HepG2 (cell line): ENCODE results near the gene EEF2.

ENCODE experiments used
- NCOA5 ChIP-seq: sonication (generic); formaldehyde crosslinking; IDR thresholded peaks from 2 replicates; pipeline ENCODE4 v1.4.0; 2020; ENCODE audit warnings: missing genetic modification reagents
- POLR2A ChIP-seq, 2 experiments: IDR thresholded peaks; 2 replicates each; pipeline ENCODE4 v1.6.1; 2011; ENCODE audit warnings: low read depth in 2 of 2, low read length in 2 of 2, mild to moderate bottlenecking in 1 of 2, moderate library complexity in 1 of 2; ENCODE audit not compliant: insufficient read depth in 1 of 2
- ZNF773 ChIP-seq: sonication (generic); formaldehyde crosslinking; IDR thresholded peaks from 2 replicates; pipeline ENCODE4 v1.4.0; 2020; ENCODE audit warnings: missing genetic modification reagents, borderline replicate concordance
- TF ChIP-seq, protein P1 (sequence below): IDR thresholded peaks from 2 replicates; pipeline ENCODE4 v1.6.1; 2016; ENCODE audit warnings: low read depth, control low read depth

DNA sequence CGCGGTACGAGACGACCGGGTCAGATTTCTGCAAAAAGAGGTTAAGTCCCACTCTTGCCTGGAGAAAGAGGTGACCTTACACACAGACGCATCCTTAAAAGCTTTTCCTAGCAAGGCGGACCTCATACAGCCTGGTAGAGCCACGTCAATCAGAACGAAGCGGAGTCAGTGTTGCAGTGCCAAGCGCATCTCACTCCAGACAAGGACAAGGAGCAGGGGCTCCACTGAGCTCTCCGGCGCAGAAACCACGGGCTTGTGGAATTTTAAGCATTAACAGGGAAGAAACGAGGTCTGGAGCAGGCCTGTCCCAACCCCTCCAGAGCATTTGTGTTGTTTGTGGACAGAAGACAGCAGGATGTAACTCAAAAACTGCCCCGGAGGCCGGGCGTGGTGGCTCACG lies 7.1 kb downstream of the EEF2 start:
- no peak for TF ChIP-seq ZNF773 (CRISPR knock-in tag)
- TF ChIP-seq NCOA5 (CRISPR knock-in tag): no peak
- TF ChIP-seq, protein P1, sequence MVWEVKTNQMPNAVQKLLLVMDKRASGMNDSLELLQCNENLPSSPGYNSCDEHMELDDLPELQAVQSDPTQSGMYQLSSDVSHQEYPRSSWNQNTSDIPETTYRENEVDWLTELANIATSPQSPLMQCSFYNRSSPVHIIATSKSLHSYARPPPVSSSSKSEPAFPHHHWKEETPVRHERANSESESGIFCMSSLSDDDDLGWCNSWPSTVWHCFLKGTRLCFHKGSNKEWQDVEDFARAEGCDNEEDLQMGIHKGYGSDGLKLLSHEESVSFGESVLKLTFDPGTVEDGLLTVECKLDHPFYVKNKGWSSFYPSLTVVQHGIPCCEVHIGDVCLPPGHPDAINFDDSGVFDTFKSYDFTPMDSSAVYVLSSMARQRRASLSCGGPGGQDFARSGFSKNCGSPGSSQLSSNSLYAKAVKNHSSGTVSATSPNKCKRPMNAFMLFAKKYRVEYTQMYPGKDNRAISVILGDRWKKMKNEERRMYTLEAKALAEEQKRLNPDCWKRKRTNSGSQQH (CRISPR knock-in tag): no peak
- TF ChIP-seq POLR2A (IDR thresholded peaks at IDR 0.05; ENCODE audit: insufficient read depth in 1 of 2, low read depth in 2 of 2, low read length in 2 of 2): no peak
